Measurements from ENCODE around the gene GLYAT.

The GLYAT gene

GRCh38 chr11:58676563-58677135 is 55.1 kb downstream of the GLYAT start:
- no peak for DNase-seq

GRCh38 chr11:58675334-58676155 is 56.2 kb downstream of the GLYAT start:
- peak; percentile 39 for DNase-seq

- no peak for DNase-seq
Observed at GRCh38 chr11:58674609-58675008, 57.1 kb downstream of the GLYAT start.

GRCh38 chr11:58671983-58672633 is 59.6 kb downstream of the GLYAT start:
- no peak for DNase-seq

GRCh38 chr11:58659910-58660570 is 71.7 kb downstream of the GLYAT start:
- no peak for DNase-seq

GRCh38 chr11:58659404-58659803 is 72.3 kb downstream of the GLYAT start:
- no peak for DNase-seq

Data from GDM1 (cell line).